ENCODE measurements around the gene GPR137B. TPM values are rescaled to one million over a fixed set of nuclear protein-coding genes. Genes with fewer than 3 reads are reported as not detected.

The GPR137B gene
- total RNA-seq, 2 experiments from 2014 or later = 4.9 to 5.0 TPM

Other genes with a start within 250 kb of the GPR137B start
- gene NID1, start 77.4 kb upstream of the GPR137B start, total RNA-seq = under 1 TPM in 1 of 2 experiments, not detected in 1; 0.05 TPM
- 1 to 10 TPM; 1.3 to 1.6 TPM for gene ERO1B, start 139.4 kb downstream of the GPR137B start, total RNA-seq